Liver (tissue), 9 donors: Measurements from ENCODE around the gene ZNF778. TPM values are rescaled to one million over a fixed set of nuclear protein-coding genes. Genes with fewer than 3 reads are reported as not detected.

ENCODE experiments used
- DNase-seq: peaks from one replicate; pipeline ENCODE4 v3.0.0-alpha.2; 2017; ENCODE audit warnings: low spot score
- H3K27ac ChIP-seq, 2 donors: one replicate each; pipeline ENCODE4 v1.7.0; 2013; ENCODE audit warnings: inconsistent platforms in 2 of 2, low read length in 2 of 2, control low read depth in 1 of 2, low read depth in 1 of 2, mild to moderate bottlenecking in 1 of 2
- H3K27me3 ChIP-seq, 4 donors: one replicate each; pipeline versions ENCODE4 v1.6.1 to v1.7.0; 2013; ENCODE audit warnings: low read length in 3 of 4, inconsistent platforms in 1 of 4, mild to moderate bottlenecking in 1 of 4, moderate library complexity in 1 of 4; ENCODE audit not compliant: control insufficient read depth in 4 of 4, insufficient read depth in 4 of 4
- H3K36me3 ChIP-seq, 4 donors: one replicate each; pipeline versions ENCODE4 v1.6.1 to v1.7.0; 2013; ENCODE audit warnings: low read length in 3 of 4, mild to moderate bottlenecking in 3 of 4, low read depth in 1 of 4, moderate library complexity in 1 of 4; ENCODE audit not compliant: control insufficient read depth in 4 of 4, insufficient read depth in 3 of 4
- H3K4me1 ChIP-seq, 4 donors: one replicate each; pipeline versions ENCODE4 v1.6.1 to v1.7.0; 2013; ENCODE audit warnings: low read length in 3 of 4, mild to moderate bottlenecking in 3 of 4, moderate library complexity in 1 of 4; ENCODE audit not compliant: control insufficient read depth in 4 of 4, insufficient read depth in 4 of 4
- H3K4me3 ChIP-seq, 3 donors: one replicate each; pipeline versions ENCODE4 v1.6.1 to v1.7.0; 2013; ENCODE audit warnings: low read length in 3 of 3, control low read depth in 1 of 3, low read depth in 1 of 3, mild to moderate bottlenecking in 1 of 3
- H3K9ac ChIP-seq, 2 donors: one replicate each; pipeline ENCODE4 v1.7.0; 2013; ENCODE audit warnings: low read length in 2 of 2, mild to moderate bottlenecking in 2 of 2, moderate library complexity in 2 of 2, control low read depth in 1 of 2, low read depth in 1 of 2
- H3K9me3 ChIP-seq, 4 donors: one replicate each; pipeline versions ENCODE4 v1.6.1 to v1.7.0; 2013; ENCODE audit warnings: low read length in 3 of 4; ENCODE audit not compliant: control insufficient read depth in 4 of 4
- CTCF ChIP-seq: fragments of 150-350 bp; IDR thresholded peaks from 2 replicates; pipeline ENCODE4 v1.5.1; 2017; ENCODE audit warnings: improper control_type of control experiment, low read depth, low read length; ENCODE audit not compliant: missing input control
- FOXA2 ChIP-seq: IDR thresholded peaks from 2 replicates; pipeline ENCODE4 v1.6.1; 2016; ENCODE audit warnings: antibody characterized with exemption
- HNF4A ChIP-seq, 2 donors: conservative IDR thresholded peaks; 2 replicates each; pipeline ENCODE4 v1.6.1; 2016; ENCODE audit warnings: antibody characterized with exemption in 2 of 2, mild to moderate bottlenecking in 2 of 2
- HNF4G ChIP-seq: IDR thresholded peaks from 2 replicates; pipeline ENCODE4 v1.6.1; 2016; ENCODE audit warnings: antibody characterized with exemption
- JUND ChIP-seq, 2 donors: IDR thresholded peaks; 2 replicates each; pipeline ENCODE4 v1.6.1; 2016; ENCODE audit warnings: antibody characterized with exemption in 2 of 2
- NR2F2 ChIP-seq: IDR thresholded peaks from 2 replicates; pipeline ENCODE4 v1.6.1; 2016; ENCODE audit warnings: antibody characterized with exemption
- RAD21 ChIP-seq, 2 donors: IDR thresholded peaks; 2 replicates each; pipeline ENCODE4 v1.6.1; 2016; ENCODE audit warnings: antibody characterized with exemption in 2 of 2, mild to moderate bottlenecking in 2 of 2
- RXRA ChIP-seq, 2 donors: IDR thresholded peaks; 2 replicates each; pipeline ENCODE4 v1.6.1; 2017 to 2018; ENCODE audit warnings: antibody characterized with exemption in 2 of 2, mild to moderate bottlenecking in 1 of 2
- SP1 ChIP-seq: IDR thresholded peaks from 2 replicates; pipeline ENCODE4 v1.6.1; 2018; ENCODE audit warnings: antibody characterized with exemption, mild to moderate bottlenecking
- YY1 ChIP-seq: IDR thresholded peaks from 2 replicates; pipeline ENCODE4 v1.6.1; 2016; ENCODE audit warnings: antibody characterized with exemption, mild to moderate bottlenecking
- WGBS: extraction: QIAGEN DNeasy Blood & Tissue Kit; methylation state at CpG from one replicate; pipeline ENCODE4 v1.1.7; 2013; 5-methylcytosine and 5-hydroxymethylcytosine counted together
- polyA plus RNA-seq, 2 donors: library from polyadenylated mRNA; stranded (reverse) in 1 of 2; unstranded in 1 of 2; fragments of 200-250 nt in 1 of 2; fragments of >200 nt in 1 of 2; fragmentation: Nextera tagmentation in 1 of 2; extraction: Ambion mirVana in 1 of 2; gene quantifications; one replicate each; pipeline versions ENCODE4 v1.2.1 to v1.2.3, GENCODE V29; 2013 to 2015
- total RNA-seq, 2 donors: library from RNA; depleted of rRNA; stranded (reverse); fragments of >200 nt; gene quantifications; one replicate each; pipeline ENCODE4 v1.2.3, GENCODE V29; 2014
- TF ChIP-seq, protein P1 (sequence below): IDR thresholded peaks from 2 replicates; pipeline ENCODE4 v1.6.1; 2016; ENCODE audit warnings: antibody characterized with exemption
- TF ChIP-seq, protein P2 (sequence below): IDR thresholded peaks from 2 replicates; pipeline ENCODE4 v1.6.1; 2016; ENCODE audit warnings: antibody characterized with exemption
- donor health status: healthy.
- donor health status: healthy.
- donor health status: healthy.
- donor health status: healthy.
- donor health status: healthy.

ZNF778 gene
- total and polyA plus RNA-seq, 4 donors: 0.75 to 9.2 (median 4.2) TPM

- no peaks in the 10 kb centered on the region for H3K36me3 ChIP-seq
- WGBS: 86% methylated on average over 21 of the region's 21 CpGs
- H3K27me3 ChIP-seq: peaks cover 0 to 9% (median under 1%) of the 10 kb centered on the region in 4 donors
- H3K9me3 ChIP-seq: no peaks in the 10 kb centered on the region
- no peak for DNase-seq
- no peak overlapping the region for H3K4me3 ChIP-seq
- H3K9ac ChIP-seq: no peak overlapping the region
- TF ChIP-seq, protein P1, sequence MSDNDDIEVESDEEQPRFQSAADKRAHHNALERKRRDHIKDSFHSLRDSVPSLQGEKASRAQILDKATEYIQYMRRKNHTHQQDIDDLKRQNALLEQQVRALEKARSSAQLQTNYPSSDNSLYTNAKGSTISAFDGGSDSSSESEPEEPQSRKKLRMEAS: no peak
- TF ChIP-seq YY1 (no peak), SP1 (no peak), CTCF (no peak), JUND (IDR thresholded peaks at IDR 0.05) (no peak), RXRA (IDR thresholded peaks at IDR 0.05) (no peak), FOXA2 (no peak), RAD21 (IDR thresholded peaks at IDR 0.05) (no peak)
- H3K27ac ChIP-seq: no peak overlapping the region
- peaks cover 0 to 13% (median 6%) of the 10 kb centered on the region in 4 donors for H3K4me1 ChIP-seq
Observed at GRCh38 chr16:89195521-89196171, 21.9 kb upstream of the ZNF778 start.

- Histone ChIP-seq H3K4me1 (peaks cover 0 to 13% (median 11%) of the 10 kb centered on the region in 4 donors), H3K36me3 (no peaks in the 10 kb centered on the region), H3K9me3 (no peaks in the 10 kb centered on the region), H3K27ac (no peak overlapping the region), H3K9ac (no peak overlapping the region), H3K27me3 (peaks cover 0 to 9% (median 1%) of the 10 kb centered on the region in 4 donors), H3K4me3 (no peak overlapping the region)
- no peak for DNase-seq
- TF ChIP-seq YY1: no peak
- no peak for TF ChIP-seq HNF4A (conservative IDR thresholded peaks at IDR 0.05)
- no peak for TF ChIP-seq CTCF
- TF ChIP-seq JUND (IDR thresholded peaks at IDR 0.05): no peak
- TF ChIP-seq, protein P2, sequence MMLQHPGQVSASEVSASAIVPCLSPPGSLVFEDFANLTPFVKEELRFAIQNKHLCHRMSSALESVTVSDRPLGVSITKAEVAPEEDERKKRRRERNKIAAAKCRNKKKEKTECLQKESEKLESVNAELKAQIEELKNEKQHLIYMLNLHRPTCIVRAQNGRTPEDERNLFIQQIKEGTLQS: no peak
- TF ChIP-seq RXRA (IDR thresholded peaks at IDR 0.05): no peak
- no peak for TF ChIP-seq NR2F2
- TF ChIP-seq SP1: no peak
- no peak for TF ChIP-seq RAD21 (IDR thresholded peaks at IDR 0.05)
- TF ChIP-seq HNF4G: no peak
- WGBS: 90% methylated on average over 13 of the region's 13 CpGs
Observed at GRCh38 chr16:89197033-89197632, 20.4 kb upstream of the ZNF778 start.
